Endothelial cell of umbilical vein (primary cell): Measurements from ENCODE around the gene ZNHIT3. TPM values are rescaled to one million over a fixed set of nuclear protein-coding genes. Genes with fewer than 3 reads are reported as not detected.

Experiments
- BruUV-seq: library from RNA; stranded (reverse); fragments of 400-500 nt; replicated peaks from 2 replicates; lab custom pipeline; 2021; lab: Mats Ljungman, UMichigan
- CTCF ChIA-PET: fragments of 300-600, 350-600 bp; sonication (Branson Sonifier 250); formaldehyde crosslinking; loops from one replicate; lab custom pipeline; 2021; ENCODE audit warnings: antibody characterized with exemption, inconsistent platforms; lab: Charles Lee
- POLR2A ChIA-PET: fragments of 300-600, 350-600 bp; sonication (Branson Sonifier 250); formaldehyde crosslinking; loops from one replicate; lab custom pipeline; 2021; ENCODE audit warnings: antibody characterized with exemption, inconsistent platforms; lab: Charles Lee
- DNase-seq: peaks from one replicate; pipeline ENCODE4 v3.0.0-alpha.2; 2011; ENCODE audit warnings: low read depth, low spot score
- FAIRE-seq: peaks from 2 replicates; lab custom pipeline; 2011; peaks lifted over from hg19 to GRCh38; lab: Jason Lieb, UNC
- H2AFZ ChIP-seq: 2 replicates; pipeline ENCODE4 v1.6.0; 2012; ENCODE audit warnings: low read depth, low read length, control low read depth, inconsistent platforms
- H3K27ac ChIP-seq: 2 replicates; pipeline ENCODE4 v1.5.1; 2011; ENCODE audit warnings: low read depth, mild to moderate bottlenecking, control low read depth, low read length, moderate library complexity; ENCODE audit not compliant: insufficient read depth
- H3K27me3 ChIP-seq, 2 experiments: 2 replicates each; pipeline versions ENCODE4 v1.6.0 to v1.6.1; 2011; ENCODE audit warnings: low read length in 2 of 2, mixed read lengths in 1 of 2; ENCODE audit not compliant: control insufficient read depth in 2 of 2, insufficient read depth in 2 of 2
- H3K36me3 ChIP-seq, 2 experiments: 2 replicates in 1 of 2; 3 replicates in 1 of 2; pipeline ENCODE4 v1.5.1; 2011; ENCODE audit warnings: low read length in 2 of 2, mild to moderate bottlenecking in 1 of 2, moderate library complexity in 1 of 2; ENCODE audit not compliant: control insufficient read depth in 2 of 2, insufficient read depth in 2 of 2; ENCODE audit errors: extremely low read depth in 1 of 2
- H3K4me1 ChIP-seq: 3 replicates; pipeline ENCODE4 v1.5.1; 2011; ENCODE audit warnings: mild to moderate bottlenecking, low read length; ENCODE audit not compliant: control insufficient read depth, insufficient read depth; ENCODE audit errors: extremely low read depth
- H3K4me2 ChIP-seq: 2 replicates; pipeline ENCODE4 v1.6.1; 2011; ENCODE audit warnings: low read length, control low read depth, mixed read lengths; ENCODE audit not compliant: insufficient read depth
- H3K4me3 ChIP-seq, 3 experiments: fragments of 200-600 bp in 1 of 3; sonication (generic), shearing (Covaris generic) in 1 of 3; replicated peaks in 1 of 3; 2 replicates each; pipeline ENCODE4 v1.5.1; 2011 to 2016; ENCODE audit warnings: control low read depth in 3 of 3, low read length in 3 of 3, mild to moderate bottlenecking in 2 of 3, inconsistent platforms in 1 of 3, low read depth in 1 of 3, moderate library complexity in 1 of 3; ENCODE audit not compliant: insufficient read depth in 1 of 3
- H3K79me2 ChIP-seq: 2 replicates; pipeline ENCODE4 v1.6.0; 2012; ENCODE audit warnings: low read length, inconsistent platforms; ENCODE audit not compliant: control insufficient read depth, insufficient read depth
- H3K9ac ChIP-seq: replicated peaks from 2 replicates; pipeline ENCODE3; 2011; ENCODE audit warnings: low read length, control low read depth; ENCODE audit not compliant: insufficient read depth; ENCODE audit errors: extremely low read depth
- H3K9me1 ChIP-seq: replicated peaks from 3 replicates; pipeline ENCODE4 v1.6.0; 2011; ENCODE audit warnings: mild to moderate bottlenecking, low read length; ENCODE audit not compliant: control insufficient read depth, insufficient read depth; ENCODE audit errors: extremely low read depth
- H3K9me3 ChIP-seq: replicated peaks from 2 replicates; pipeline ENCODE4 v1.5.1; 2012; ENCODE audit warnings: low read length, inconsistent platforms; ENCODE audit not compliant: control insufficient read depth, insufficient read depth
- H4K20me1 ChIP-seq: replicated peaks from 2 replicates; pipeline ENCODE3; 2011; ENCODE audit warnings: mild to moderate bottlenecking, low read length; ENCODE audit not compliant: control insufficient read depth, insufficient read depth; ENCODE audit errors: extremely low read depth
- CTCF ChIP-seq, 2 donors: IDR thresholded peaks; 1 replicate in 1 of 2; 2 replicates in 1 of 2; pipeline ENCODE4 v1.5.1; 2011; ENCODE audit warnings: low read length in 2 of 2, mild to moderate bottlenecking in 2 of 2, moderate library complexity in 2 of 2, control low read depth in 1 of 2, inconsistent platforms in 1 of 2, low read depth in 1 of 2; ENCODE audit not compliant: insufficient read depth in 1 of 2; ENCODE audit errors: extremely low read depth in 1 of 2
- EZH2 ChIP-seq: IDR thresholded peaks from 2 replicates; pipeline ENCODE4 v1.6.1; 2012; ENCODE audit warnings: borderline replicate concordance, low read depth, mild to moderate bottlenecking, moderate library complexity, low read length, inconsistent platforms; ENCODE audit not compliant: severe bottlenecking
- FOS ChIP-seq: IDR thresholded peaks from 2 replicates; pipeline ENCODE4 v1.6.1; 2011; ENCODE audit warnings: mild to moderate bottlenecking, low read length, moderate library complexity, borderline replicate concordance; ENCODE audit not compliant: insufficient read depth
- GATA2 ChIP-seq: IDR thresholded peaks from 2 replicates; pipeline ENCODE4 v1.7.0; 2011; ENCODE audit warnings: low read depth, mild to moderate bottlenecking, moderate library complexity, mixed read lengths, low read length; ENCODE audit not compliant: insufficient read length, insufficient read depth
- JUN ChIP-seq: IDR thresholded peaks from 2 replicates; pipeline ENCODE4 v1.6.1; 2011; ENCODE audit warnings: borderline replicate concordance, low read depth; ENCODE audit not compliant: insufficient read length, insufficient read depth
- MAX ChIP-seq: IDR thresholded peaks from 2 replicates; pipeline ENCODE4 v1.6.1; 2011; ENCODE audit not compliant: insufficient read depth, insufficient read length
- MYC ChIP-seq: IDR thresholded peaks from one replicate; pipeline ENCODE4 v1.6.1; 2011; ENCODE audit warnings: mild to moderate bottlenecking, low read depth, low read length
- POLR2A ChIP-seq: IDR thresholded peaks from 2 replicates; pipeline ENCODE4 v1.6.1; 2012; ENCODE audit warnings: low read depth, mild to moderate bottlenecking, control low read depth, low read length
- POLR2AphosphoS5 ChIP-seq: IDR thresholded peaks from 2 replicates; pipeline ENCODE4 v1.6.1; 2012; ENCODE audit warnings: low read depth, mild to moderate bottlenecking, control low read depth, low read length, moderate library complexity; ENCODE audit not compliant: insufficient read depth
- dilution Hi-C: fragments of 300-500 bp; cut with MboI; formaldehyde crosslinking; loops from one replicate; pipeline ENCODE4 v1.15.0; 2019; ENCODE audit warnings: low sequenced_read_pairs; ENCODE audit not compliant: extremely low pct_ligation_motif_present
- intact Hi-C: fragments of 100-400 bp; cut with micrococcal nuclease; formaldehyde crosslinking; loops from one replicate; pipeline ENCODE4 v1.10.0; 2022
- polyA plus RNA-seq, 4 experiments: library from polyadenylated mRNA; depleted of rRNA in 3 of 4; stranded (reverse) in 3 of 4; unstranded in 1 of 4; fragments of >200 nt; gene quantifications; 2 replicates each; pipeline versions ENCODE4 v1.2.1 to v1.2.3, GENCODE V29; 2011 to 2012; ENCODE audit warnings: missing spikeins in 1 of 4
- total RNA-seq: library from RNA; stranded (reverse); gene quantifications from 2 replicates; pipeline ENCODE4 v1.2.3, GENCODE V29; 2021

Gene ZNHIT3
- total and polyA plus RNA-seq, 2 donors (not counting 3 experiments of a cell fraction or from before 2014, with no cell fraction given) = 34.0 to 66.9 TPM

- Histone ChIP-seq H3K9me3 (no peaks in the 10 kb centered on the region), H2AFZ (no peak overlapping the region), H4K20me1 (no peaks in the 10 kb centered on the region), H3K27me3 (no peaks in the 10 kb centered on the region), H3K27ac (no peak overlapping the region), H3K9ac (no peak overlapping the region), H3K4me2 (no peak overlapping the region), H3K4me1 (no peaks in the 10 kb centered on the region), H3K4me3 (no peak overlapping the region), H3K36me3 (peaks cover 6 to 23% of the 10 kb centered on the region in 2 experiments), H3K79me2 (no peaks in the 10 kb centered on the region), H3K9me1 (no peaks in the 10 kb centered on the region)
- CTCF ChIA-PET = no interaction called here
- POLR2A ChIA-PET = no interaction called here
- FAIRE-seq = no peak
- dilution Hi-C loops = no loop called here
- BruUV-seq = no TSS peak
- no peak for DNase-seq
- intact Hi-C loops = no loop called here
- TF ChIP-seq FOS = no peak
- TF ChIP-seq JUN = no peak
- no peak for TF ChIP-seq POLR2A
- no peak for TF ChIP-seq MYC
- no peak for TF ChIP-seq CTCF (IDR thresholded peaks at IDR 0.05; ENCODE audit: extremely low read depth in 1 of 2, insufficient read depth in 1 of 2, low read depth in 1 of 2, low read length in 2 of 2)
- TF ChIP-seq POLR2AphosphoS5 = no peak
- no peak for TF ChIP-seq EZH2
- TF ChIP-seq MAX = no peak
- no peak for TF ChIP-seq GATA2
Measured at GRCh38 chr17:36503456-36504155, 17.1 kb downstream of the ZNHIT3 start.
